ENCODE measurements around the gene AGO3.

AGO3 gene

DNA sequence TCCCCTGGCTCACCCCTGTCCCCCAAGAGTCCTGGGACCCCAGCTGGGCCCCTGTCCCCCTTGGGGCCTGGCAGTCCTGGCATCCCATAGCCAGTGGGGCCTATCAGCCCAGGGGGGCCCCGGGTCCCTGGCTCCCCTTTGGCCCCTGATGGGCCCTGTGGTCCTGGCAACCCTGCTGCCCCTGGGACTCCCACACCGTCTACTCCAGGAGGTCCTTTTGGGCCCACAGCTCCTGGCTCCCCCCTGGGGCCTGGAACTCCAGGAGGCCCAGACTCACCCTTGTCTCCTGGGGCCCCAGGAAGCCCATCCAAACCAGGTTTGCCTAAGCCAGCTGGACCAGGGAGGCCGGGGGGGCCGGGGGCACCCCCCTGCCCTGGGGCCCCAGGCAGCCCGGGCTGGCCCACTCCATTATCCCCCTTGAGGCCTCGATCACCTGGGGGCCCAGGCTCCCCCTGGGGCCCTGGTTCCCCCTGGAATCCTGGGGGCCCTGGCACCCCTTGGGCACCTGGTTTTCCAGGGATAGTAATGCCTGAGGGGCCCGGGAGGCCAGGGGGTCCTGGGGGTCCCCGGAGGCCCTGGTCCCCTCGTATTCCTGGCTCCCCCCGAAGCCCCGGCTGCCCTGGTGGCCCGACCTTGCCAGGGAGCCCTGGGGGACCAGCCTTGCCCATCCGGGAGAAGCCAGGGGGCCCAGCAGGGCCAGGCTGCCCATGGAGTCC is 167.9 kb downstream of the AGO3 start:
- no peak for DNase-seq

DNA sequence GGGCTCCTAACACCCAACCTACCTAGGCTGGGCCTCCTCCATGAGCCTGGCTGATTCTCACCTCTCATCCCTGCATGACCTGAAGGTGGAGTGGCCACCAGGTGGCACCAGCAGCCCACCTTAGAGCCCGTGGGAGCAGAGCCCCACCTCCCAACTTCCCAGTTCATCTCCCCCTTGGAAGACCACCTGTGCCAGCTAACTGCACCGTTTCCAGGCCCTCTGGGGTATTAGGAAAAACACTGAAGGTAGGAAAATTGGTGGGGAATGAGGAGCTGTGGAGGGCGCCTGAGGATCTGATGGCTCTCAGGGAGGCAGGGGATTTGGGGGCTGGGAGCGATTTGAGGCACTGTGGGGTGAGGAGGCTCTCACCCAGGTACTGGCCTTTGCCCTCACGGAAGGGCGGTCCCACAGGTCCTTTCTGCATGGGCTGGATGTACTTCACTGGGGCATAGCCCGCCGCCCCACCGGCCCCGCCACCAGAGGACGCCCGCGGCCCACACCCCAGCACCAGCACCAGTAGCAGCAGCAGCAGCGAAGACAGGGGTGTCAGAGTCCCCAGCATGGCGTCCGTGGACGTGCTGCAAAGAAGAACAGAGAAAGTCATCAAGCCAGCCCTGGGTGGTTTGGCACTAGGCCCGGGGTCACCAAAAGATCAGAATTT is 168.9 kb downstream of the AGO3 start:
- peak; percentile 78 for DNase-seq

DNA sequence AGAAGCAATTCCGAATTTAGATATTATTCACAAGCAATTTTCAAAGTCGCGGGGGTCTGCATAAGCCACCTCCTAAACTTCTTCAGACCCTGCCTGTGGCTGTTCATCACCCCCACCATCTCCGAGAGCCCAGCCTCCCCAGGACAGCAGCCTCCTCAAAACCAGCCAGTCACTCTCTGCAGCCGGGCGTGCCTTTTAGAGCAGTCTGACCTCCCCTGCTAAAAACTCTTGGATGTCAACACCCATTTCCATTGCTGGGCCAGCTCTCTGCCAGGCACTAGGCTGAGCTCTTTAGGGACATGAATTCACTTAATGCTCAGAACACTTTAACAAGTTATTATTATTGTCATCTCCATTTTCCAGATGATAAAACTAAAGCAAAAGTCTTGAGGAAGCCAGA is 169.5 kb downstream of the AGO3 start:
- no peak for DNase-seq

DNA sequence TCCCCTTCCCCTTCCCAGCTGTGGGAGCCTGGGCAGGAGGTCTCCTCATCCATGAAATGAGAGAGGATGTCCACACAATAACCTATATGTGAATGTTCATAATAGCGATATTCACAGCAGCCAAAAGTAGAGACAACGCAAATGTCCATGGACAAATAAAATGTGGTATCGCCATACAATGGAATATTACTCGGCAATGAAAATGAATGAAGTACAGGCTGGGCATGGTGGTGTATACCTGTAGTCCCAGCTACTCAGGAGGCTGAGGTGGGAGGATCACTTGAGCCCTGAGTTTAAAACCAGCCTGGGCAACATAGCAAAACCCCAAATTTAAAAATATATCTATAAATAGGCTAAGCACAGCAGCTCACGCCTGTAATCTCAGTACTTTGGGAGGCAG is 170.6 kb downstream of the AGO3 start:
- no peak for DNase-seq

DNA sequence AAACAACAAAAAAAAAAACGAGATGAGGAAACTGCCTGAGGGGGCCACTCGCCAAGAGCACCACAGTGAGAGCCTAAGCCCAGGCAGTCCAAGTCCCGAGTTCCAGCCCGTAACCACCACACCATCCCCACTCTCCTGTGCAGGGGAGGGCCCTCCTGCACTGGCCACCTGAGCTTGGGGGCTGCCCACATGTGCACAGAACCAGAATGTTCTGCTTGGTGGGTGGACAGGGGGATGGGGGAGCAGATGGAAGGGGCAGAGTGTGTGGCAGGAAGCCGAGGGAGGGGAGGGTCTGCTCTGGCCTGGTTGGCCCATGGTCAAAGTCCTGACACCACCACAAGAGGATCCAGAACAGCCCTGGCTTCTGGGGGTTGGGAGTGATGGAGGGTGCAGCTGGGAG is 175.4 kb downstream of the AGO3 start:
- no peak for DNase-seq

DNA sequence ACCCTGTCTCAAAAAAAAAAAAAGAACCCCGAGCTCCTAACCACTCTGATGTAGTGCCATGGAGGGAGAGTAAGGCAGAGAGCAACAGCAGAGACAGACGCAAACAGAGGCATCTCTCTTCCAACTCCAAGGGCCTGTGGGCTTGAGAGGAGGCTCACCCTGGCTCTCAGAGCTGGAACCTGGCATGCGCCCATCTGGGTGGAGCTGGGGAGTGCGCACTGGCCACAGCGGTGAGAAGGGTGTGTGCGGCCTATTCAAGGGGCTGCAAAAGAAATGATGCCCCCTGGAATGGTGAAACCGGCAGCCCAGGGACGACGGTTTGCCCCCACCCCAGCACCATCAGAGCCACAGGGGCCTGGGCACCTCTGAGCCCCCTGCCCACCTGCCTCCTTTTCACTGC is 176.5 kb downstream of the AGO3 start:
- no peak for DNase-seq

DNA sequence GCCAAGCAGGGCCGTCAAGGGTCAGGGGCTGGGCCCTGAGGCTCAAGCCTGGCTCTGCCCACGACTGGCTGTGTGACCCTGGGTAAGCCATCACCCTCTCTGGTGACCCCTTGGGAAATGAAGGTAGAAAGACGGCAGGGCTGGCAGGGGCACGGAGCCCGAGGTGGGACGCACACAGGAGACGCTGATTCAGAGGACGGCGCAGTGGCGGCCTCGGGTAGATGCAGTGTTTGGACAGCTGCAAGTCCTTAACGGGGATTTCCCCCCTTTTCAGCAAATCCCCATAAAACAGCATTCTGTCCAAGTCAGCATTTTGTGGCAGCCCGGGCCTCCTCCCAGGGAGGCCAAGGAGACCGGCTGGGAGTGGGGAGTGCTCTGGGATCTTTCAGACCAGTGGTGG is 177.4 kb downstream of the AGO3 start:
- DNase-seq: no peak

DNA sequence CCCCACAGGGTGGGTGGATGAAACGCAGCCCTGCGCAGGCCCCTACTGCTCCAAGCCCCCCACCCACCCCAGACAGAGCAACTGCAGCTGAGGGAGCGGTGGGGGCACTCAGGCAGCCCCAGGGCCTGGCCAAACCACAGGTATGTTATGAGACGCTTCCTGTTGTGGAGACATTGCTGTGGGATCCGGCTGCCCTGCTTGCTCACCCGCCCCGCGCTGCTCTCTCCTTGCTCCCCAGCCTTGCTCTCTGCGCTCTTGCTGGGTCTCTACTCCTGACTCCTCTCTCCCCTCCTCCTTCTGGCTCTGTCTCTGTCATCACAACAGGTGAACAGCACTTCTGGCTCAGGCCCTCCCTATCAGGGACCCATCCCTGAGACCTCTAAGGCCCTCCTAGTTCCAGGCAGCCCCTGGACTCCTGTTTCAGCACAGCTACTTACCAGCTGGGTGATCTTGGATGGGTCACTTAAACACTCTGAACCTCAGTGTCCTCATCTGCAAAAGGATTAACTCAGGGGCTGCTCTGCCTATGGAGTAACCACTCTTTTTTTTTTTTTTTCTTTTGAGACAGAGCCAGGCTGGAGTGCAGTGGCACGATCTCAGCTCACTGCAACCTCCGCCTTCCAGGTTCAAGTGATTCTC is 178.3 kb downstream of the AGO3 start:
- DNase-seq: no peak

DNA sequence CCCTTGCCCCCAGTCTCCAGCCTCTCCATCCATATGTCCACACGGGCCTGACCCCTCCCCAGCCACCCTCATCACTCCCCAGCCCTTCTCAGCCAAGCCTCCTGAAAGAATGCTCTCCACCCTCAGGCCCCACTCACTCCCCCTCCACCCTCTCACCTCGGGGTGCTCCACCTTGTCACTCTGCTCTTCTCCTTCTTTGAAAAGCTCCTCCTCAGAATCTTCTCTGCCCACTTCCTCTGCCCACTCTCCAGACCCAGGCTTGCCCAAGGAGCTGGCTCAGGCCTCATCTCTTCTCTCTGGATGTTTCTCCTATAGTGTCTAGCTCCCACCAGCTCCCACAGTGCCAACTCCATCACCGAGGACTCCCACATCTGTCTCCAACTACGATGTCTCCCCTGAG is 180.2 kb downstream of the AGO3 start:
- DNase-seq: no peak

DNA sequence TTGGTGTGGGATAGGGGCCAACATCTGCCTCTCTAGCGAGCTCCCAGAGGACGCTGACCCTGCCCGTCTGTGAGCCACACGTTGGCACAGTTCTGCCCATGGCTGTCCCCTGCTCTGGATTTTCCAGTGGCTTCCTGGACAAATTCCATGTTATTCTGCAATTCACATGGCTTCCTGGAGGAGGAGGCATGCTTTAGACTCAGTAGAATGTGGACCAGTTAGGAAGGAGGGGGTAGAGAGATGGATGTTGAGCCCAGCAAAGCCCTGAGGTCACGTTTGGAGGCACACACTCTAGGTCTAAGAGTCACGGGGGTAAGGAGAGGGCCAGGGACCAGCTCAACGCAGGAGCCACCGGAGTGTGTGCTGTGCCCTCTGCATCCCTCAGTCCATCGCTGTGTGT is 181.9 kb downstream of the AGO3 start:
- no peak for DNase-seq

DNA sequence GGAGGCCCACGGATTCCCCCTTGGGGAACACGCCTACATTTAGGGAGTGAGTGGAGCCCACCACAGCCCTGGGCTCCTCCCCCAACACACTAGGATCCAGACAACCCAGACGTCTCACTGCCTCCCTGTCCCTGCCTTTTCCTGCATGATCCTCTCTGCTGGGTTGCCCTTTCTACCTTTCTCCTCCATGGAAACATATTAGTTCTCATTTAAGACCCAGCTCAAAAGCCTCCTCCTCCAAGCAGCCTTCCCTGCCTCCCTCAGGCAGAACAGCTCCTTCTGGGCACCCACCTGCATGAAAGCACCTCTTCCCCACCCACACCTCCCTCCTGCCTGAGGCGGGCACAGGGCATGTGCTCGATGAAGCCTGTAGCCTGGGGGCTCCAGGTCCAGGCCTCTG is 183.5 kb downstream of the AGO3 start:
- DNase-seq: no peak

DNA sequence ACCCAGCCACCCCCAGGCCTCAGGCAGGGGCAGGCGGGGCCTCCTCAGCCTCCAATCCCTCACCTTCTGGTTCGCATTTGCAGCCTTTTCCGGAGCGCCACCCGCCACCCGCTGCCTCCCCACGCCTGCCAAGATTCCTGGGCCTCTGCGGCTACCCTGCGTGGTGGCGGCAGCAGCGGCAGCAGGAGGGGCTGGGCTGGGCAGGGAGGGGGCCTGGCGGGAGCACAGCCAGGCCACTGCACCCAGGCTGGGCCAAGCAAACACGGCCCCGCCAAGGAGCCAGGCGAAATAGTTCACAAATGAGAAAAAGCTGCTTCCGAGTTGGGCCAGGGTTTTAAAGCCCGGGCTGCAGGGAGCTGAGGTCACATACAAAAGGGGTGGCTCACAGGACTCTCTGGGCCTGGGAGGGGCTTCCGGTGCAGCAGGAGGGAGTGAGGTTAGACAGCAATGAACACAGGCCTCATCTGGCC is 184.3 kb downstream of the AGO3 start:
- DNase-seq: no peak

DNA sequence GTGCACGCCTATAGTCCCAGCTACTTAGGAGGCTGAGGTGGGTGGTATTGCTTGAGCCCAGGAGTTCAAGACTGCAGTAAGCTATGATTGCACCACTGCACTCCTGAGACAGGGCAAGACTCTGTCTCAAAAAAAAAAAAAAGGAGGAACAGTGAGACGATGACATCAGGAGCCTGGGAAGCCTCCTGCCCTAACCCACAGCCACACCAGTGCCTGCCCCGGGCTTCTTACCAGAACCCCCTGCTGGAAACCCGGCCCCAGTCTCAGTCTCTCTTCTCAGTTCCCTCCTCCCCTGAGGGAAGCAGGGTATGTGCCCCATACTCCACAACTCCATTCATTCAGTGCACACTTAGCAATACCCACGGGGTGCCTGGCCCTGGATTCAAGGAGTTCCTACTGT is 185.0 kb downstream of the AGO3 start:
- DNase-seq: no peak

DNA sequence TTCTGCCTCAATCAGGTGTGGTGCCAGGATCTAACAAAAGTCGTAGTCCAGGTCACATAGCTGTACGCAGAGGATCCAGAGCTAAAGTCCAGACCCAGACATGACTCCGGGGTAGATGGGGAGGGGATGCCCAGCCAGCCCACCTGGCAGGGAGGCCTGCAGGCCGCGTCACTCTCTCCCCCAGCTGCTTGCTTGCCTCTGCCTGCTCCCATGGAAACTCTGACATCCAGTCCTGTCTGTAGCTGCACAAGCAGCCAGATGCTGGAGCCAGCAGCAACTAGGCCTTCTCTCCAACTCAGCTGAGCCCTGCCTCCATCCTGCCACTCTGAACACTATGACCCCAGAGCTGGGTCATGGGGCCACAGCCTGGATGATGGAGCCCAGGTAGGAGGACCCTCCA is 186.0 kb downstream of the AGO3 start:
- no peak for DNase-seq

DNA sequence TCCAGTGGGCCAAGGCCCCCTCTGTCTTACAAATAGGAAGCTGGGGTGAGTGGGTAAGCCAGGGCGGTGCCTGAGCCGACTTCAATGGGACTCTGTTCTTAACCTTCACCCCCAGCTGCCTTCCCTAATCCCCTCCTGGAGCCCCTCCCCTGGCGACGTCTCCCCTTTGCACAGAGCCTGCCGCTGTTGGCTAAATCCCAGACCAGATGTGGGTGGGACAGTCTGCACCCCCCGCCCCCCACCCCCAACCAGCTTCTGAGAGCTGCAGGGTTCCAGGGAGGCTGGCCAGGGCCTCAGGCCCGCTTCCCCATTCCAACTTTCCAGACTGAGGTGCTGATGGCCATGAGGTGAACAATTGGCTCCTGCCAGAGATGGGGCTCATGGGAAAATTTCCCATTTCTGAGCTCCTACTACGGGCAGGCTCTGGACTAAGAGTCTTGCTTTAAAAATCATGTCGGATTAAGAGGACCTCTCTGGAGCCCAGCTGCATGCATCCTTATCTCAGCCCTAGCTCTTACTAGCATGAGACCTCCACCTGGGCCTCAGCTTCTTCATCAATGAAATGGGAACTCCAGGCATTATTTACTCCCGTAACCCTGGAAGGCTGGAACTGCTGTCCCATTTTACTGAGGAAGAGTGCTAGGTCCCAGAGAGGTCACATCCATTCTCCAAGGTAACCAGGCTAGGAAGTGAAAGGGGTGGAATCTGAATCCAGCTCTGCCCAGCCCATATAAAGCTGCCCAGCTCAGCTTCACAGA is 187.7 kb downstream of the AGO3 start:
- no peak for DNase-seq

DNA sequence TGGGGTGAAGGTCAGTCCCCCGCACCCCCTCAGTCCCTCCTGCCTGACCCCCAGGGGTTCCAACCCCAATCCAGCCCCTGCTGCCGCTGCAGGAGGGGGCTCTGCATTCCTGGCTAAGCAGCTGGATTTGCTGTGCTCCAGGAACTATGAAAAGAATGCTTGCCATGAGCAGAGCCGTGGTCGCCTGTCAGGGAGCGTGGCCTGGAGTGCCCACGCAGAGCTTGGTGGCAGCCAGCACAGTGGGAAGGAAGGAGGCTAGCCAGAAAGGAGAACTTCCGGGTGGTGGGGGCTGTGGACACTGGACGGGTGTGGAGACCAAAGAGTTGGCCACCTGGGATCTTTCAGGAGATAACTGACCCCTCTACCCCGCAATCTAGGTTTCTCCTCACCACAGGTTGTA is 188.6 kb downstream of the AGO3 start:
- no peak for DNase-seq
